ENCODE results near the gene HRH1. TPM values are rescaled to one million over a fixed set of nuclear protein-coding genes. Genes with fewer than 3 reads are reported as not detected.
A peak's percentile ranks its signal among the peaks of the same experiment; 100 is the strongest.
"Not testable (repeated sequence)": the region's sequence is repeated elsewhere in the genome, so short reads cannot be mapped to it uniquely, and the experiment has no call there.

The HRH1 gene, protein sequence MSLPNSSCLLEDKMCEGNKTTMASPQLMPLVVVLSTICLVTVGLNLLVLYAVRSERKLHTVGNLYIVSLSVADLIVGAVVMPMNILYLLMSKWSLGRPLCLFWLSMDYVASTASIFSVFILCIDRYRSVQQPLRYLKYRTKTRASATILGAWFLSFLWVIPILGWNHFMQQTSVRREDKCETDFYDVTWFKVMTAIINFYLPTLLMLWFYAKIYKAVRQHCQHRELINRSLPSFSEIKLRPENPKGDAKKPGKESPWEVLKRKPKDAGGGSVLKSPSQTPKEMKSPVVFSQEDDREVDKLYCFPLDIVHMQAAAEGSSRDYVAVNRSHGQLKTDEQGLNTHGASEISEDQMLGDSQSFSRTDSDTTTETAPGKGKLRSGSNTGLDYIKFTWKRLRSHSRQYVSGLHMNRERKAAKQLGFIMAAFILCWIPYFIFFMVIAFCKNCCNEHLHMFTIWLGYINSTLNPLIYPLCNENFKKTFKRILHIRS
- total RNA-seq (10 to 100 TPM; 22.4 to 45.1 TPM), polyA plus RNA-seq (1 to 10 TPM; 3.9 to 4.4 TPM)
- long read RNA-seq, donor 1, full-length matches to known transcripts, result 106 of 161 reads
- long read RNA-seq, donor 1, partial matches to known transcripts, result 24 of 161 reads
- long read RNA-seq, donor 1, other reads (novel, unspliced or antisense), result 31 of 161 reads
- long read RNA-seq, donor 2, full-length matches to known transcripts, result 20 of 53 reads
- long read RNA-seq, donor 2, partial matches to known transcripts, result 8 of 53 reads
- long read RNA-seq, donor 2, other reads (novel, unspliced or antisense), result 25 of 53 reads

DNA sequence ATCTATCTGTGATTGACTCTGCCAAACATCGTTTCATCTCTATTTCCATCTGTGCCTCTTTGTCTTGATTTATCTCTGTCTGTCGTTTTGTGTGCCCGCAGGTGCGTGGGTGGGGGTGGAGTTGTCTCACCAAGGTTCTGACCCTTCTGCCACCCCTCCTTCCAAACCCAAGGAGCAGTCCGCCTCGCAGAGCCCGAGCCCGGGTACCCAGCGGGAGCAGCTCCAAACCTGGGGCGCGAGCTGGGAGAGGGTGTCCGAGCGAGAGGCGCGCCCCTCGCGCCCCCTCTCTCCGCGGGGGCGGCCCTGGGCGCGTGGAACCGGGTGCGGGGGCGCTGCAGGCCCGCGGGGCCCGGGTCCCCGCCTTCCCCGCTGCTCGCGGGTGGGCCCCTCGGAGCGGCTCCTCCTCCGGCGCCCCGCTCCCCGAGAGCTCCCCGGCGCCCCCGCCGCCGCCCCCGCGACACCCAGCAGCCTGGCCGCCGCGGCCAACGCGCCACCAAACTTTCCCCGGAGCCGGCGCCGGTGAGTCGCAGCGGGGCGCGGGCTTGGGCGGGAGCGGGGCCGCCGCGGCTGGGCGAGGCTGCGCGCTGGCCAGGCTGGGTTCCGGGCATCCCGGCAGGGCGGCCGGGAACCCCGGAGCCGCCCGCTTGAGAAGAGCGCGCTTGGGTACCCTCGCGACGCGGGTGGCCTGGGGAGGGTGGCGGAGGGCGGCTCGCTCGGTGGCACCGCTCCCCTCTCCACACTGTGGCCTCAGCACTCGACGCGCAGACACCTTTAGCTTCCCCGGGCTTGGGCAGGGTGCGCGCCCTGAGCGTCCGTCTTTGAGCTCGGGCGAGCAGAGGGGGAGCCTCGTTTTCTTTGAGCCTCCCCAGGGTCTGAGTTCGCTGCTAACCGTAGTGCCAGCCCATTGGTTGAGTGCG lies at the start of gene HRH1:
Gene HRH1 (plus strand): TSS at position 458 of the 917 bp plus-strand sequence. CDS start 104,545 bp downstream, outside the sequence.
- peak within 1 kb of the TSS; percentile 90 to 94 for H3K27ac ChIP-seq (ENCODE audit: low read depth in 1 of 2, low read length in 2 of 2)
- H3K4me3 ChIP-seq (ENCODE audit: low read length in 2 of 2), result peak within 1 kb of the TSS; percentile 66 to 91
- intact Hi-C loops (cut with DNase I), result loop anchor here in 1 of 2 donors (5.0 kb wide), 1 partner anchor 57 kb away; no protein-coding TSS in a partner anchor
- no peaks in the 10 kb centered on the region for H3K9me3 ChIP-seq (ENCODE audit: control insufficient read depth, low read length)
- H3K4me1 ChIP-seq (ENCODE audit: control insufficient read depth in 1 of 2, insufficient read depth in 2 of 2, low read length in 2 of 2), result no peaks in the 10 kb centered on the region
- WGBS, 2 donors, result 1% methylated on average over 69 to 98 of the region's 98 CpGs
- H3K36me3 ChIP-seq (ENCODE audit: control insufficient read depth in 1 of 2, insufficient read depth in 2 of 2, low read length in 1 of 2), result no peaks in the 10 kb centered on the region
- no peaks in the 10 kb centered on the region for H3K27me3 ChIP-seq (ENCODE audit: control insufficient read depth in 1 of 2, insufficient read depth in 2 of 2, low read length in 1 of 2)
- DNase-seq, result peak in 1 of 2 donors; percentile 90
- ATAC-seq (ENCODE audit: low FRiP score), result peak; percentile 78

DNA sequence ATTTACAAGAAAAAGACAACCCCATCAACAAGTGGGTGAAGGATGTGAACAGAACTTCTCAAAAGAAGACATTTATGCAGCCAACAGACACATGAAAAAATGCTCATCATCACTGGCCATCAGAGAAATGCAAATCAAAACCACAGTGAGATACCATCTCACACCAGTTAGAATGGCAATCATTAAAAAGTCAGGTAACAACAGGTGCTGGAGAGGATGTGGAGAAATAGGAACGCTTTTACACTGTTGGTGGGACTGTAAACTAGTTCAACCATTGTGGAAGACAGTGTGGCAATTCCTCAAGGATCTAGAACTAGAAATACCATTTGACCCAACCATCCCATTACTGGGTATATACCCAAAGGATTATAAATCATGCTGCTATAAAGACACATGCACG lies 41.0 kb upstream of the HRH1 start:
- H3K36me3 ChIP-seq (ENCODE audit: control insufficient read depth in 1 of 2, insufficient read depth in 2 of 2, low read length in 1 of 2); H3K4me3 ChIP-seq (ENCODE audit: low read length in 2 of 2); intact Hi-C loops (cut with DNase I); H3K27ac ChIP-seq (ENCODE audit: low read depth in 1 of 2, low read length in 2 of 2); H3K4me1 ChIP-seq (ENCODE audit: control insufficient read depth in 1 of 2, insufficient read depth in 2 of 2, low read length in 2 of 2); H3K27me3 ChIP-seq (ENCODE audit: control insufficient read depth in 1 of 2, insufficient read depth in 2 of 2, low read length in 1 of 2); H3K9me3 ChIP-seq (ENCODE audit: control insufficient read depth, low read length); ATAC-seq (ENCODE audit: low FRiP score); DNase-seq: not testable (repeated sequence)
- 89% methylated on average over 2 of the region's 2 CpGs for WGBS, 2 donors

DNA sequence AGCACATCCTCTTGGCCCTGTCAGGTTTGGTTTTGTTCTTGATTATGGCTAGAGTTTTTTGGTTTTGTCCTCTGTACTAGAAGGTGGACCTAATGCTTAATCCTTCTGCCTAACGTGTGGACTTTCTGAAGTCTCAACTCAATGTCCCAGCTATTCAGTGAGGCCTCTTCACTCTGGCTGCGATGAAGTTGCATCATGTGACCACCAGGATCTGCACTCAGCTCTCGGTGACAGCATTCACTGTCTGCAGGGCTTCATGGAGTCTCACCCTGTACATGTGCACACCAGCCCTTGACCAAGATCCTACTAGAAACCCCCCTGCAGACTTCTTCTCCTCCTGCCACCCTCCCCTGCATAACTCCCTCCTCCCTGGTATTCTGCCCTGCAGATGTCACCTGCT lies 38.7 kb upstream of the HRH1 start:
- Histone ChIP-seq H3K4me3 (ENCODE audit: low read length in 2 of 2) (no peak overlapping the region), H3K27ac (ENCODE audit: low read depth in 1 of 2, low read length in 2 of 2) (no peak overlapping the region), H3K4me1 (ENCODE audit: control insufficient read depth in 1 of 2, insufficient read depth in 2 of 2, low read length in 2 of 2) (no peaks in the 10 kb centered on the region), H3K27me3 (ENCODE audit: control insufficient read depth in 1 of 2, insufficient read depth in 2 of 2, low read length in 1 of 2) (no peaks in the 10 kb centered on the region), H3K36me3 (ENCODE audit: control insufficient read depth in 1 of 2, insufficient read depth in 2 of 2, low read length in 1 of 2) (no peaks in the 10 kb centered on the region), H3K9me3 (ENCODE audit: control insufficient read depth, low read length) (peaks cover 2% of the 10 kb centered on the region)
- intact Hi-C loops (cut with DNase I), result no loop called here
- ATAC-seq (ENCODE audit: low FRiP score) (no peak), DNase-seq (no peak)
- 85 to 88% methylated on average over 3 of the region's 3 CpGs for WGBS, 2 donors

DNA sequence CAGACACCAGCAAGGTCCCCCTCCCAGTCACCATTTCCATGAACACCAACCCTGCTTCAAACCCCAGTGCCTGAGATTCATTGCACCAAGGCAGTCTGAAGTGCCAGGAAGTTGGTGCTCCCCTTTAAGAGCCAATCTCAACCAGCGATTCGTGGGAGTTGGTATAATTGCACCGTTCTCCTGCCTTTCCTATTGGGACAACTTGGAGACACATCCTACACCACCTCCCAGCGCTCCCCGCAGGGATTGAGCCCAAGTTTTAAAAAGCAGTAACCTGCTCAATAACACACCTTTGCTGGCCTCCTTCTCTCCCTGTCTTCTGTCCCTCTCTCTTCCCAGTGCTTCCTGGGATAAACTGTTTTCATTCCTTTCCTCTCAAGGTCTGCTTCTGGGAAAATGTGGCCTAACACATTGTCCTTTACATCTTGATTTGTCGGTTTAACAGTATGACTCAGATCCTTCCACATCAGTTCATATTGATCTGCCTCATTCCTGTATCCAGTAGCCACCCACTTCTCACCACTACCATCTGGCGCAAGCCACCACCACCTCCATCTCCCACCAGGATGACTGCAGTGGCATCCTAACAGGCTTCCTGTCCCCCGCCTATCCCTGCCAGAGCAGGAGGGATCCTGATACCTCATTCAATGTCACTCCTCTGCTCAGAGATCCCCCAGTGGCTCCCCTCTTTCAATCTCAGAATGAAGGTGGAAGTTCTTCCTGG lies 37.8 kb upstream of the HRH1 start:
- intact Hi-C loops (cut with DNase I), result no loop called here
- Histone ChIP-seq H3K27me3 (ENCODE audit: control insufficient read depth in 1 of 2, insufficient read depth in 2 of 2, low read length in 1 of 2) (no peaks in the 10 kb centered on the region), H3K4me3 (ENCODE audit: low read length in 2 of 2) (no peak overlapping the region), H3K9me3 (ENCODE audit: control insufficient read depth, low read length) (peaks cover 2% of the 10 kb centered on the region), H3K27ac (ENCODE audit: low read depth in 1 of 2, low read length in 2 of 2) (no peak overlapping the region), H3K36me3 (ENCODE audit: control insufficient read depth in 1 of 2, insufficient read depth in 2 of 2, low read length in 1 of 2) (no peaks in the 10 kb centered on the region), H3K4me1 (ENCODE audit: control insufficient read depth in 1 of 2, insufficient read depth in 2 of 2, low read length in 2 of 2) (no peaks in the 10 kb centered on the region)
- DNase-seq (no peak), ATAC-seq (ENCODE audit: low FRiP score) (no peak)
- WGBS, 2 donors, result 88 to 89% methylated on average over 8 of the region's 8 CpGs

DNA sequence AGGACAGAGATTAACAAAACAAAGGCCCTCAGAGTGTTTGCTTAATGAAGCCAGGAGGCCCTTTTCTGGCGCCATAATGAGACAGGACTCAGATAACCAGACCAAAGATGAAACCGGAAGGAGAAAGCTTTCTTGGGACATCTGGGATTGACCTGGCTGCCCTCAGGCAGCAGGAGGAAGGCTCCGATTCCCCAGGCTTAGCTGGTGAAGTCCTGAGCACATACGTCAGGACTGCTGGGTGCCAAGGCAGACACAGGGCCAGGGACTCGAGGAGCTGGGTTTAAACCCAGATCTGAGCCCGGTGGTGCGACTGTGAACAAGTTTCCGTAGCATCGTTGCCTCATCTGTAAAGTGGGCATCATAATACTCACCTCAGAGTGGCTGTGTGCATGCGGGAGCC lies 36.7 kb upstream of the HRH1 start:
- Histone ChIP-seq H3K36me3 (ENCODE audit: control insufficient read depth in 1 of 2, insufficient read depth in 2 of 2, low read length in 1 of 2) (no peaks in the 10 kb centered on the region), H3K9me3 (ENCODE audit: control insufficient read depth, low read length) (peaks cover 2% of the 10 kb centered on the region), H3K27me3 (ENCODE audit: control insufficient read depth in 1 of 2, insufficient read depth in 2 of 2, low read length in 1 of 2) (no peaks in the 10 kb centered on the region), H3K4me3 (ENCODE audit: low read length in 2 of 2) (no peak overlapping the region), H3K4me1 (ENCODE audit: control insufficient read depth in 1 of 2, insufficient read depth in 2 of 2, low read length in 2 of 2) (no peaks in the 10 kb centered on the region), H3K27ac (ENCODE audit: low read depth in 1 of 2, low read length in 2 of 2) (no peak overlapping the region)
- intact Hi-C loops (cut with DNase I), result no loop called here
- DNase-seq, result no peak
- WGBS, 2 donors, result 77 to 85% methylated on average over 10 of the region's 10 CpGs
- no peak for ATAC-seq (ENCODE audit: low FRiP score)

DNA sequence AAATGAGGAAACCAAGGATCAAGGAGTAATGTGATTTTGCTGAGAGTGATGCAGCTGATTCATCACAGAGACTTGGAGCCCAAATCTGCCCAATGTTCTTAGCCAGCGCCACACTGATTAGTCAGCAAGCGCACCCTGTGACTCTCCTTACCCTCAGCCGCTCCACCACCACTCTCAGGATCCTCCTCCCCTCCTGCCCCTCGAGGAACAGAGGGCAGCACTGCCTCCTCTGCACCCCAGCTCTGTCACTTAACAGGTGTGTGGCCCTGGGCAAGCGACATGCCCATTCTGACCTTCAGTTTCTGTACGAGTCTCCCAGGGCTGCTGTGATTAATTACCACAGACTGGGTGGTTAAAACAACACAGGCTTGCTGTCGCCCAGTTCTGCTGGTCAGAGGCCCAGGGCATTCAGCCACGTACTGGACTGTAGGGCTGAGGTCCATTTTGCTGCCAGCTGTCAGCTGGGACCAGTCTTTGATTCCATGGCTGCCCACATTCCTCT lies 36.1 kb upstream of the HRH1 start:
- no peak for ATAC-seq (ENCODE audit: low FRiP score)
- WGBS, 2 donors, result 41 to 46% methylated on average over 8 of the region's 8 CpGs

DNA sequence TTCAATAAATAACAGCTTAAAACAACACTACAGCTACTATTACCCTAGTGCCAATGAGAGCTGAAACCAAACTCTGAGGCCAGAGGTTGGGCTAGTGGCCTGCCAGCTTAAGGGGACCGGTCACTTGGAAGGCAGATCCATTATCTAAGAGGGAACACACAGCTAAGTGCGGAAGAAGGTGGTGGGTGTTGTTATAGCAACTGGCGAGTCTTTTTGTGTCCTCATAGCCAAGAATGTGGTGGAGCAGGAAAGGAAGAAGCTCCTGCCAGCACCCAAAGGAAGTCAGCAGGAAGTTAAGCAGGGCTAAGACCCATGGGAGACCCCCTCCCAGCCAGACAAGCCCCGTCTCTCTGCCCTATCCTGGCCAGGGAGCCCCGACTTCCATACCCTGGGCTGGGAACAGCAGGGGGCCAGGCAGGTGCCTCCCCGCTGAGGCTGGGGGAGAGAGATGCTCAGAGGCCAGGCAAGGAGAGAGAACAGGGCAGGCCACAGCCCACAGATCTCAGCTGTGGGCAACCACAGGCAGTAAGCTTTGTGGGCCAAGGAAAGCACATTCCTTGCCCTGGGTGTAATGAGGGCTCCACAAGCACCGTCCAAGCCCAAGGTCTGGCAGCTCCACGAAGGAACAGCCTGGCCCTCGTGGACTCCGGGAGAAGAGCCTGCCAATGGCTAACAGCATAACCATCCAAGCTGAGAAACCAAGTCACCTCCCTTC lies 34.0 kb upstream of the HRH1 start:
- Histone ChIP-seq H3K36me3 (ENCODE audit: control insufficient read depth in 1 of 2, insufficient read depth in 2 of 2, low read length in 1 of 2) (no peaks in the 10 kb centered on the region), H3K27ac (ENCODE audit: low read depth in 1 of 2, low read length in 2 of 2) (peak overlapping the region; percentile 52 to 79), H3K27me3 (ENCODE audit: control insufficient read depth in 1 of 2, insufficient read depth in 2 of 2, low read length in 1 of 2) (no peaks in the 10 kb centered on the region), H3K9me3 (ENCODE audit: control insufficient read depth, low read length) (no peaks in the 10 kb centered on the region), H3K4me3 (ENCODE audit: low read length in 2 of 2) (no peak overlapping the region), H3K4me1 (ENCODE audit: control insufficient read depth in 1 of 2, insufficient read depth in 2 of 2, low read length in 2 of 2) (no peaks in the 10 kb centered on the region)
- DNase-seq (peak; percentile 72 to 85), ATAC-seq (ENCODE audit: low FRiP score) (peak; percentile 70)
- intact Hi-C loops (cut with DNase I), result no loop called here
- WGBS, 2 donors, result 3% methylated on average over 10 of the region's 10 CpGs

More for the DNA sequence above, 36.1 kb upstream of the HRH1 start:
- Histone ChIP-seq H3K4me1 (ENCODE audit: control insufficient read depth in 1 of 2, insufficient read depth in 2 of 2, low read length in 2 of 2) (no peaks in the 10 kb centered on the region), H3K27ac (ENCODE audit: low read depth in 1 of 2, low read length in 2 of 2) (no peak overlapping the region), H3K36me3 (ENCODE audit: control insufficient read depth in 1 of 2, insufficient read depth in 2 of 2, low read length in 1 of 2) (no peaks in the 10 kb centered on the region), H3K27me3 (ENCODE audit: control insufficient read depth in 1 of 2, insufficient read depth in 2 of 2, low read length in 1 of 2) (no peaks in the 10 kb centered on the region), H3K4me3 (ENCODE audit: low read length in 2 of 2) (no peak overlapping the region), H3K9me3 (ENCODE audit: control insufficient read depth, low read length) (peaks cover 2% of the 10 kb centered on the region)
- DNase-seq, result peak in 1 of 2 donors; percentile 60
- intact Hi-C loops (cut with DNase I), result no loop called here
